Measurements from ENCODE around the gene VAPA. TPM values are rescaled to one million over a fixed set of nuclear protein-coding genes. Genes with fewer than 3 reads are reported as not detected.
"Not testable (repeated sequence)": the region's sequence is repeated elsewhere in the genome, so short reads cannot be mapped to it uniquely, and the experiment has no call there.

Gene VAPA
- total RNA-seq, 3 donors from 2014 or later (not counting 1 experiment from before 2014, with no cell fraction given), result 175 to 186 (median 182) TPM

- Histone ChIP-seq H3K36me3 (ENCODE audit: control insufficient read depth, insufficient read depth, low read length) (no peaks in the 10 kb centered on the region), H3K4me3 (ENCODE audit: low read length) (no peak overlapping the region), H3K9me3 (ENCODE audit: control insufficient read depth, insufficient read depth, low read length) (no peaks in the 10 kb centered on the region), H3K27ac (ENCODE audit: low read length) (no peak overlapping the region), H3K4me1 (ENCODE audit: control insufficient read depth, insufficient read depth, low read length) (no peaks in the 10 kb centered on the region), H3K27me3 (ENCODE audit: control insufficient read depth, insufficient read depth, low read length) (no peaks in the 10 kb centered on the region)
- WGBS (ENCODE audit: insufficient coverage), result 89% methylated on average over 4 of the region's 5 CpGs
- no peak overlapping the region for H3K4me3 Mint-ChIP-seq
- DNase-seq (no peak), ATAC-seq (no peak)
- no peaks in the 10 kb centered on the region for H3K36me3 Mint-ChIP-seq
- peaks cover 0 to 5% of the 10 kb centered on the region in 2 donors for H3K4me1 Mint-ChIP-seq
- no peaks in the 10 kb centered on the region for H3K27me3 Mint-ChIP-seq (ENCODE audit: low read depth in 2 of 2)
- no peaks in the 10 kb centered on the region for H3K9me3 Mint-ChIP-seq
- intact Hi-C loops (cut with micrococcal nuclease), result no loop called here
- H3K27ac Mint-ChIP-seq, result no peak overlapping the region
- TF ChIP-seq CTCF (IDR thresholded peaks at IDR 0.05), result no peak
Observed at GRCh38 chr18:9890196-9890595, 23.6 kb upstream of the VAPA start.

GRCh38 chr18:9890957-9891356 lies 22.9 kb upstream of the VAPA start:
- Histone ChIP-seq H3K4me3 (ENCODE audit: low read length) (no peak overlapping the region), H3K36me3 (ENCODE audit: control insufficient read depth, insufficient read depth, low read length) (no peaks in the 10 kb centered on the region), H3K4me1 (ENCODE audit: control insufficient read depth, insufficient read depth, low read length) (no peaks in the 10 kb centered on the region), H3K27ac (ENCODE audit: low read length) (no peak overlapping the region), H3K9me3 (ENCODE audit: control insufficient read depth, insufficient read depth, low read length) (no peaks in the 10 kb centered on the region), H3K27me3 (ENCODE audit: control insufficient read depth, insufficient read depth, low read length) (no peaks in the 10 kb centered on the region)
- Mint-ChIP-seq H3K4me3 (no peak overlapping the region), H3K27me3 (ENCODE audit: low read depth in 2 of 2) (no peaks in the 10 kb centered on the region), H3K36me3 (no peaks in the 10 kb centered on the region), H3K27ac (no peak overlapping the region), H3K4me1 (peaks cover 0 to 5% of the 10 kb centered on the region in 2 donors), H3K9me3 (no peaks in the 10 kb centered on the region)
- no peak for ATAC-seq
- WGBS (ENCODE audit: insufficient coverage), result no CpG with 5 or more reads among the region's 1 CpG
- no peak for TF ChIP-seq CTCF (IDR thresholded peaks at IDR 0.05)
- no peak for DNase-seq
- intact Hi-C loops (cut with micrococcal nuclease), result no loop called here

GRCh38 chr18:9891515-9891914 lies 22.3 kb upstream of the VAPA start:
- H3K36me3 Mint-ChIP-seq; H3K27ac Mint-ChIP-seq; H3K27me3 ChIP-seq (ENCODE audit: control insufficient read depth, insufficient read depth, low read length); H3K9me3 Mint-ChIP-seq; H3K27ac ChIP-seq (ENCODE audit: low read length); H3K36me3 ChIP-seq (ENCODE audit: control insufficient read depth, insufficient read depth, low read length); ATAC-seq; H3K4me3 ChIP-seq (ENCODE audit: low read length); intact Hi-C loops (cut with micrococcal nuclease); H3K4me1 ChIP-seq (ENCODE audit: control insufficient read depth, insufficient read depth, low read length); H3K27me3 Mint-ChIP-seq (ENCODE audit: low read depth in 2 of 2); DNase-seq; H3K9me3 ChIP-seq (ENCODE audit: control insufficient read depth, insufficient read depth, low read length); H3K4me1 Mint-ChIP-seq; H3K4me3 Mint-ChIP-seq: not testable (repeated sequence)
- 86% methylated on average over 4 of the region's 4 CpGs for WGBS (ENCODE audit: insufficient coverage)

GRCh38 chr18:9894454-9895068 lies 19.3 kb upstream of the VAPA start:
- H3K9me3 ChIP-seq (ENCODE audit: control insufficient read depth, insufficient read depth, low read length), result no peaks in the 10 kb centered on the region
- peak overlapping the region in 1 of 2 donors; percentile 27 for H3K27ac Mint-ChIP-seq

More at GRCh38 chr18:9894454-9895068, 19.3 kb upstream of the VAPA start:
- H3K27me3 ChIP-seq (ENCODE audit: control insufficient read depth, insufficient read depth, low read length), result no peaks in the 10 kb centered on the region
- no peak for TF ChIP-seq CTCF (IDR thresholded peaks at IDR 0.05)
- WGBS (ENCODE audit: insufficient coverage), result 87% methylated on average over 6 of the region's 6 CpGs
- intact Hi-C loops (cut with micrococcal nuclease), result no loop called here
- H3K4me3 Mint-ChIP-seq, result no peak overlapping the region
- peaks cover 0 to 5% of the 10 kb centered on the region in 2 donors for H3K4me1 Mint-ChIP-seq
- no peaks in the 10 kb centered on the region for H3K9me3 Mint-ChIP-seq
- ATAC-seq (peak in 1 of 3 donors; percentile 69), DNase-seq (no peak)
- no peak overlapping the region for H3K27ac ChIP-seq (ENCODE audit: low read length)
- H3K4me1 ChIP-seq (ENCODE audit: control insufficient read depth, insufficient read depth, low read length), result no peaks in the 10 kb centered on the region
- no peaks in the 10 kb centered on the region for H3K36me3 ChIP-seq (ENCODE audit: control insufficient read depth, insufficient read depth, low read length)
- H3K4me3 ChIP-seq (ENCODE audit: low read length), result no peak overlapping the region
- no peaks in the 10 kb centered on the region for H3K27me3 Mint-ChIP-seq (ENCODE audit: low read depth in 2 of 2)
- H3K36me3 Mint-ChIP-seq, result no peaks in the 10 kb centered on the region
